WTC11 (cell line): ENCODE results near the gene TCF7.

Experiments
- ATF1 ChIP-seq: sonication (generic); formaldehyde crosslinking; IDR thresholded peaks from 2 replicates; pipeline ENCODE4 v1.8.1; 2023; ENCODE audit warnings: mild to moderate bottlenecking, moderate library complexity, missing genetic modification reagents
- NR2C2 ChIP-seq: sonication (generic); formaldehyde crosslinking; IDR thresholded peaks from 2 replicates; pipeline ENCODE4 v1.8.0; 2022; ENCODE audit warnings: mild to moderate bottlenecking, missing genetic modification reagents
- SMAD3 ChIP-seq: sonication (generic); formaldehyde crosslinking; IDR thresholded peaks from 2 replicates; pipeline ENCODE4 v1.8.0; 2022; ENCODE audit warnings: missing genetic modification reagents, mild to moderate bottlenecking, borderline replicate concordance
- SP1 ChIP-seq: sonication (generic); formaldehyde crosslinking; conservative IDR thresholded peaks from 2 replicates; pipeline ENCODE4 v1.8.1; 2022; ENCODE audit warnings: missing genetic modification reagents
- ZNF317 ChIP-seq: sonication (generic); formaldehyde crosslinking; IDR thresholded peaks from 2 replicates; pipeline ENCODE4 v1.8.1; 2023; ENCODE audit warnings: low read depth, mild to moderate bottlenecking, moderate library complexity, missing genetic modification reagents, borderline replicate concordance
- TF ChIP-seq, protein P1 (sequence below): fragments of 200-600 bp; IDR thresholded peaks from 2 replicates; pipeline ENCODE4 v1.8.0; 2022; ENCODE audit warnings: antibody characterized with exemption
- TF ChIP-seq, protein P2 (sequence below): sonication (generic); formaldehyde crosslinking; conservative IDR thresholded peaks from 2 replicates; pipeline ENCODE4 v1.8.1; 2023; ENCODE audit warnings: mild to moderate bottlenecking, low read depth, missing genetic modification reagents, moderate library complexity
- TF ChIP-seq, protein P3 (sequence below): sonication (generic); formaldehyde crosslinking; IDR thresholded peaks from 2 replicates; pipeline ENCODE4 v1.8.1; 2022; ENCODE audit warnings: low read depth, mild to moderate bottlenecking, moderate library complexity, missing genetic modification reagents, borderline replicate concordance
- TF ChIP-seq, protein P4 (sequence below): sonication (generic); formaldehyde crosslinking; IDR thresholded peaks from 2 replicates; pipeline ENCODE4 v1.8.0; 2022; ENCODE audit warnings: mild to moderate bottlenecking, missing genetic modification reagents

- TF ChIP-seq, protein P1, sequence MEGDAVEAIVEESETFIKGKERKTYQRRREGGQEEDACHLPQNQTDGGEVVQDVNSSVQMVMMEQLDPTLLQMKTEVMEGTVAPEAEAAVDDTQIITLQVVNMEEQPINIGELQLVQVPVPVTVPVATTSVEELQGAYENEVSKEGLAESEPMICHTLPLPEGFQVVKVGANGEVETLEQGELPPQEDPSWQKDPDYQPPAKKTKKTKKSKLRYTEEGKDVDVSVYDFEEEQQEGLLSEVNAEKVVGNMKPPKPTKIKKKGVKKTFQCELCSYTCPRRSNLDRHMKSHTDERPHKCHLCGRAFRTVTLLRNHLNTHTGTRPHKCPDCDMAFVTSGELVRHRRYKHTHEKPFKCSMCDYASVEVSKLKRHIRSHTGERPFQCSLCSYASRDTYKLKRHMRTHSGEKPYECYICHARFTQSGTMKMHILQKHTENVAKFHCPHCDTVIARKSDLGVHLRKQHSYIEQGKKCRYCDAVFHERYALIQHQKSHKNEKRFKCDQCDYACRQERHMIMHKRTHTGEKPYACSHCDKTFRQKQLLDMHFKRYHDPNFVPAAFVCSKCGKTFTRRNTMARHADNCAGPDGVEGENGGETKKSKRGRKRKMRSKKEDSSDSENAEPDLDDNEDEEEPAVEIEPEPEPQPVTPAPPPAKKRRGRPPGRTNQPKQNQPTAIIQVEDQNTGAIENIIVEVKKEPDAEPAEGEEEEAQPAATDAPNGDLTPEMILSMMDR = no peak
- TF ChIP-seq NR2C2 (CRISPR knock-in tag) (no peak), SP1 (CRISPR knock-in tag) (no peak), ATF1 (no peak), ZNF317 (CRISPR knock-in tag) (no peak), SMAD3 (CRISPR knock-in tag) (no peak)
- TF ChIP-seq, protein P2, sequence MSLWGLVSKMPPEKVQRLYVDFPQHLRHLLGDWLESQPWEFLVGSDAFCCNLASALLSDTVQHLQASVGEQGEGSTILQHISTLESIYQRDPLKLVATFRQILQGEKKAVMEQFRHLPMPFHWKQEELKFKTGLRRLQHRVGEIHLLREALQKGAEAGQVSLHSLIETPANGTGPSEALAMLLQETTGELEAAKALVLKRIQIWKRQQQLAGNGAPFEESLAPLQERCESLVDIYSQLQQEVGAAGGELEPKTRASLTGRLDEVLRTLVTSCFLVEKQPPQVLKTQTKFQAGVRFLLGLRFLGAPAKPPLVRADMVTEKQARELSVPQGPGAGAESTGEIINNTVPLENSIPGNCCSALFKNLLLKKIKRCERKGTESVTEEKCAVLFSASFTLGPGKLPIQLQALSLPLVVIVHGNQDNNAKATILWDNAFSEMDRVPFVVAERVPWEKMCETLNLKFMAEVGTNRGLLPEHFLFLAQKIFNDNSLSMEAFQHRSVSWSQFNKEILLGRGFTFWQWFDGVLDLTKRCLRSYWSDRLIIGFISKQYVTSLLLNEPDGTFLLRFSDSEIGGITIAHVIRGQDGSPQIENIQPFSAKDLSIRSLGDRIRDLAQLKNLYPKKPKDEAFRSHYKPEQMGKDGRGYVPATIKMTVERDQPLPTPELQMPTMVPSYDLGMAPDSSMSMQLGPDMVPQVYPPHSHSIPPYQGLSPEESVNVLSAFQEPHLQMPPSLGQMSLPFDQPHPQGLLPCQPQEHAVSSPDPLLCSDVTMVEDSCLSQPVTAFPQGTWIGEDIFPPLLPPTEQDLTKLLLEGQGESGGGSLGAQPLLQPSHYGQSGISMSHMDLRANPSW = no peak
- TF ChIP-seq, protein P3, sequence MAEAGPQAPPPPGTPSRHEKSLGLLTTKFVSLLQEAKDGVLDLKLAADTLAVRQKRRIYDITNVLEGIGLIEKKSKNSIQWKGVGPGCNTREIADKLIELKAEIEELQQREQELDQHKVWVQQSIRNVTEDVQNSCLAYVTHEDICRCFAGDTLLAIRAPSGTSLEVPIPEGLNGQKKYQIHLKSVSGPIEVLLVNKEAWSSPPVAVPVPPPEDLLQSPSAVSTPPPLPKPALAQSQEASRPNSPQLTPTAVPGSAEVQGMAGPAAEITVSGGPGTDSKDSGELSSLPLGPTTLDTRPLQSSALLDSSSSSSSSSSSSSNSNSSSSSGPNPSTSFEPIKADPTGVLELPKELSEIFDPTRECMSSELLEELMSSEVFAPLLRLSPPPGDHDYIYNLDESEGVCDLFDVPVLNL (CRISPR knock-in tag) = no peak
- TF ChIP-seq, protein P4, sequence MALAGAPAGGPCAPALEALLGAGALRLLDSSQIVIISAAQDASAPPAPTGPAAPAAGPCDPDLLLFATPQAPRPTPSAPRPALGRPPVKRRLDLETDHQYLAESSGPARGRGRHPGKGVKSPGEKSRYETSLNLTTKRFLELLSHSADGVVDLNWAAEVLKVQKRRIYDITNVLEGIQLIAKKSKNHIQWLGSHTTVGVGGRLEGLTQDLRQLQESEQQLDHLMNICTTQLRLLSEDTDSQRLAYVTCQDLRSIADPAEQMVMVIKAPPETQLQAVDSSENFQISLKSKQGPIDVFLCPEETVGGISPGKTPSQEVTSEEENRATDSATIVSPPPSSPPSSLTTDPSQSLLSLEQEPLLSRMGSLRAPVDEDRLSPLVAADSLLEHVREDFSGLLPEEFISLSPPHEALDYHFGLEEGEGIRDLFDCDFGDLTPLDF (CRISPR knock-in tag) = no peak
These were observed 24.0 kb upstream of the TCF7 start for GRCh38 chr5:134090522-134090921.
